Immature natural killer cell (primary cell): ENCODE data around the gene OR5AR1. TPM values are rescaled to one million over a fixed set of nuclear protein-coding genes. Genes with fewer than 3 reads are reported as not detected.

Experiments used
- DNase-seq, 3 donors: peaks; one replicate each; pipeline ENCODE4 v3.0.0; 2022; ENCODE audit warnings: mixed read lengths in 1 of 3
- H3K27ac Mint-ChIP-seq, 6 donors: one replicate each; pipeline ENCODE4 v1.8.0; 2020; ENCODE audit warnings: mixed read lengths in 6 of 6, mild to moderate bottlenecking in 5 of 6, inconsistent platforms in 4 of 6, moderate library complexity in 3 of 6
- H3K27me3 Mint-ChIP-seq, 3 donors: one replicate each; pipeline ENCODE4 v1.8.0; 2020 to 2021; ENCODE audit warnings: low read depth in 3 of 3, mild to moderate bottlenecking in 3 of 3, mixed read lengths in 3 of 3, moderate library complexity in 3 of 3, inconsistent platforms in 1 of 3
- H3K36me3 Mint-ChIP-seq, 3 donors: one replicate each; pipeline ENCODE4 v1.8.0; 2020; ENCODE audit warnings: mixed read lengths in 3 of 3, inconsistent platforms in 2 of 3, mild to moderate bottlenecking in 2 of 3
- H3K4me1 Mint-ChIP-seq, 2 donors: one replicate each; pipeline ENCODE4 v1.8.0; 2020; ENCODE audit warnings: inconsistent platforms in 2 of 2, mild to moderate bottlenecking in 2 of 2, mixed read lengths in 2 of 2, moderate library complexity in 1 of 2
- H3K4me3 Mint-ChIP-seq, 5 donors: one replicate each; pipeline ENCODE4 v1.8.0; 2020; ENCODE audit warnings: mild to moderate bottlenecking in 5 of 5, mixed read lengths in 5 of 5, inconsistent platforms in 3 of 5, moderate library complexity in 3 of 5
- H3K9me3 Mint-ChIP-seq, 6 donors: one replicate each; pipeline ENCODE4 v1.8.0; 2020; ENCODE audit warnings: mild to moderate bottlenecking in 6 of 6, mixed read lengths in 6 of 6, inconsistent platforms in 4 of 6, moderate library complexity in 3 of 6
- polyA plus RNA-seq, 3 donors: library from polyadenylated mRNA; unstranded; fragments of 300-500 nt; fragmentation: Illumina TruSeq; gene quantifications; one replicate each; pipeline ENCODE4 v1.2.3, GENCODE V29; 2021

Gene OR5AR1
- polyA plus RNA-seq, 3 donors from 2014 or later: not detected

DNA sequence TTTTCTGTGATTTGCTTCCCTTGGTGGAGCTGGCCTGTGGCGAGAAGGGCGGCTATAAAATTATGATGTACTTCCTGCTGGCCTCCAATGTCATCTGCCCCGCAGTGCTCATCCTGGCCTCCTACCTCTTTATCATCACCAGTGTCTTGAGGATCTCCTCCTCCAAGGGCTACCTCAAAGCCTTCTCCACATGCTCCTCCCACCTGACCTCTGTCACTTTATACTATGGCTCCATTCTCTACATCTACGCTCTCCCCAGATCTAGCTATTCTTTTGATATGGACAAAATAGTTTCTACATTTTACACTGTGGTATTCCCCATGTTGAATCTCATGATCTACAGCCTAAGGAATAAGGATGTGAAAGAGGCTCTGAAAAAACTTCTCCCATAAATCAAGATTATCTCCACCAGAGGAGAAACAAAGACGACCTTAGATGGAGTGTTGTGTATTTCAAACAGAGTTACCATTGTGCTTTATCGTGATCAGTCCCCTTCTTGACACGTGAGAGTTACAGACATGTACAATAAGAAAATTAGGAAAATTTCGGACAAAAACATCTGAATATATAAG is 37.5 kb downstream of the OR5AR1 start:
- no peak for DNase-seq
- H3K4me3 Mint-ChIP-seq: no peak overlapping the region
- H3K4me1 Mint-ChIP-seq: no peaks in the 10 kb centered on the region
- H3K36me3 Mint-ChIP-seq: no peaks in the 10 kb centered on the region
- no peaks in the 10 kb centered on the region for H3K27me3 Mint-ChIP-seq
- H3K27ac Mint-ChIP-seq: no peak overlapping the region
- H3K9me3 Mint-ChIP-seq: peaks cover 6 to 47% (median 10%) of the 10 kb centered on the region in 6 donors

DNA sequence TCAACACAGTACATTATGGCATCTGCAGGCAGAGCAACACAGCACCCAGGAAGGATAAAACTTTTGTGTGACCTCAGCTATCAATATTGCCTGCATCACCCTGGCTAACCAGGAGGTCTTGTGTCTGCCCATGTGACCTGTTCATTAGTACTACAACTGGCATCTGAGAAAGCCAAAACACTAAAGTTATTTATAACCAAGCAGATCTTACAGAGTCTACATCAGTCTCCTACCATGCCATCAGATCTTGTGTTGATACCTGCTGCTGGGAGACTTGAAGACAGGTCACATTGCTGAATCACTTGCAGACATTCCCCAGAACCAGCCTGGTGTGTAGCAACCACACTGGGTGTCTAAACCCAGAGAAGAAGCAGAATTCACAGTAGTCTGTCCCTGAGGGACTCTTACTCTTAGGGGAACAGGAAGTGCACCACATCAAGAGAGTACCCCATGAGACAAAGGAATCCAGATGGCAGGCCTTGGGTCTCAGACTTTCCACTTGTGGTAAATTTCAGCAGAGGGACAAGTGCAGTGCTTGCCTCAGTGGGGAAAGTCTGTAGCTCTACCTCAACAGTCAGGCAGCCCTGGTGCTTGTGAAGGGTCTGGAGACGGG is 42.4 kb downstream of the OR5AR1 start:
- no peak for DNase-seq
- peaks cover 7 to 54% (median 14%) of the 10 kb centered on the region in 6 donors for H3K9me3 Mint-ChIP-seq
- H3K4me3 Mint-ChIP-seq: no peak overlapping the region
- no peaks in the 10 kb centered on the region for H3K4me1 Mint-ChIP-seq
- H3K27ac Mint-ChIP-seq: no peak overlapping the region
- no peaks in the 10 kb centered on the region for H3K27me3 Mint-ChIP-seq
- no peaks in the 10 kb centered on the region for H3K36me3 Mint-ChIP-seq

- no peak for DNase-seq
- Mint-ChIP-seq H3K27me3 (no peaks in the 10 kb centered on the region), H3K36me3 (no peaks in the 10 kb centered on the region), H3K4me3 (no peak overlapping the region), H3K9me3 (peaks cover 5 to 53% (median 15%) of the 10 kb centered on the region in 6 donors), H3K4me1 (no peaks in the 10 kb centered on the region), H3K27ac (no peak overlapping the region)
These were observed 43.0 kb downstream of the OR5AR1 start for GRCh38 chr11:56706486-56706885.

DNA sequence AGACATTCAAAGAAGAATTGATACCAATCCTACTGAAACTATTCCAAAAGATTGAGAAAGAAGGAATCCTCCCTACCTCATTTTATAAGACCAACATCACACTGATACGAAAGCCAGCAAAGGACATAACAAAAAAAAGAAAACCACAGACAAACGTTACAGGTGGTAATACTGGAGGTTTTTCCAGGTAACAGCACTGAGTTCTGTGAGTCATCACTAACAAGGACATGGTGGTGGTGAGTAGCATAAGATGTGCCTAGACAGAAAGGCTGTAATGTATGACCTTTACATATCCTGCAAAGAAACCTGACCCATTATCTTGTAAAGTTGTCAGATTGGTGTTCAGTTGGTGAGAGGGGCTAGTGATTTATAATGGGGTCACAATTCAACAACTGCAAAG is 50.7 kb downstream of the OR5AR1 start:
- Mint-ChIP-seq H3K4me3 (no peak overlapping the region), H3K36me3 (peaks cover 0 to 3% (median 0%) of the 10 kb centered on the region in 3 donors), H3K27ac (no peak overlapping the region), H3K4me1 (no peaks in the 10 kb centered on the region), H3K9me3 (peaks cover 11 to 51% (median 20%) of the 10 kb centered on the region in 6 donors), H3K27me3 (no peaks in the 10 kb centered on the region)
- no peak for DNase-seq

Other genes with a start within 250 kb of the OR5AR1 start
- not detected for gene OR5M3, start 190.3 kb upstream of the OR5AR1 start, polyA plus RNA-seq
- gene OR5M8, start 172.3 kb upstream of the OR5AR1 start, polyA plus RNA-seq: not detected
- gene OR5M11, start 120.4 kb upstream of the OR5AR1 start, polyA plus RNA-seq: not detected
- not detected for gene OR5M10, start 86.0 kb upstream of the OR5AR1 start, polyA plus RNA-seq
- not detected for gene OR5M1, start 48.8 kb upstream of the OR5AR1 start, polyA plus RNA-seq
- gene OR5AP2, start 21.2 kb upstream of the OR5AR1 start, polyA plus RNA-seq: not detected
- not detected for gene OR9G1, start 35.4 kb downstream of the OR5AR1 start, polyA plus RNA-seq
- not detected for gene OR9G4, start 85.0 kb downstream of the OR5AR1 start, polyA plus RNA-seq